ENCODE results near the gene SWAP70.

- TF ChIP-seq CTCF (conservative IDR thresholded peaks at IDR 0.05; ENCODE audit: low read length) (no peak), EZH2phosphoT487 (IDR thresholded peaks at IDR 0.05; ENCODE audit: borderline replicate concordance) (no peak)
These were observed 72.0 kb downstream of the SWAP70 start for GRCh38 chr11:9735919-9736318.
